ENCODE measurements around the gene CD8B2.

The CD8B2 gene

DNA sequence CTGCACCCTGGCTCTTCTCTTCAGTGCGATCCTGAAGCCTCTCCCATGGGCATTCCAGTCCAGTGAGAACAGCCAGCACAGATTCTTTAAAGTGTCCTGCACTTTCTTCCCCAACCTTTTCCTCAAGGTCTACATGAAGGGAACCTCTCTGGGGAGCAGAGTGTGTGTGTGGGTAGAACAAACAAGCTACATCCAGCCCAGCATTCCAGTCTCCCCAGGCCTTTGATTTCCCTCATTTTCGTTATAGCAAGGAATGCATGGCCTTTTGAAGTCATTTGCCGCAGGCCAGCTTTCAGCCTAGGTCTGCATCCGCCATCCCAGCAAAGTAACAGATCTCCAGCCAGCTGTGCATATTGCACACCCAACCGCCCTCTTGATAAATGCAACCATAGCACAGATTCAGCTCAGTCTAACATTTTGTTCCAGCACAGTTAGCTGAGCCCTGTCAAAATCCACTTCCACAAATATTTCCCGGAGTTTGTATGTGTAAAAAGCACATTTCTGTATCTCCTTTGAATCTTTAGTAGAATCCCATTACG, 44.6 kb downstream of the CD8B2 start:
- Histone ChIP-seq H3K36me3 (ENCODE audit: control insufficient read depth in 5 of 5, insufficient read depth in 5 of 5, low read length in 5 of 5) (no peaks in the 10 kb centered on the region), H3K27ac (ENCODE audit: low read depth, low read length) (no peak overlapping the region), H3K9me3 (ENCODE audit: control insufficient read depth in 5 of 5, low read length in 5 of 5) (no peaks in the 10 kb centered on the region), H3K9ac (ENCODE audit: low read length in 5 of 5) (no peak overlapping the region), H3K4me3 (ENCODE audit: low read depth in 1 of 5, low read length in 5 of 5) (no peak overlapping the region), H3K4me1 (ENCODE audit: control insufficient read depth in 5 of 5, insufficient read depth in 5 of 5, low read length in 5 of 5) (peaks cover 0 to 4% (median 0%) of the 10 kb centered on the region in 5 donors), H3K27me3 (ENCODE audit: control insufficient read depth in 5 of 5, insufficient read depth in 4 of 5, low read length in 5 of 5) (peaks cover 0 to 5% (median 3%) of the 10 kb centered on the region in 5 donors)

DNA sequence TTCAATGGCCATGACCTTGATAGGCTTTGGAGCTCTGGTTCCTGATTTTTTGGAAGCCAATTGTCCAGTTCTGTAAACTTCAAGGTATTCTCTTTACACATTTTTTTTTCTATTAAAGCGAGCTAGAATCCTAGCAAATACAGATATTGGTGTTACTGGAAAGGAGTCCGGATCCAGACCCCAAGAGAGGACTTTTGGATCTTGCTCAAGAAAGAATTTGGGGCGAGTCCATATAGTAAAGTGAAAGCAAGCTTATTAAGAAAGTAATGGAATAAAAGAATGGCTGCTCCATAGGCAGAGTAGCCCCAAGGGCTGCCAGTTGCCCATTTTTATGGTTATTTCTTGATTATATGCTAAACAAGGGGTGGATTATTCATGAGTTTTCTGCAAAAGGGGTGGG, 45.1 kb downstream of the CD8B2 start:
- Histone ChIP-seq H3K4me1 (ENCODE audit: control insufficient read depth in 5 of 5, insufficient read depth in 5 of 5, low read length in 5 of 5) (peaks cover 0 to 4% (median 0%) of the 10 kb centered on the region in 5 donors), H3K27ac (ENCODE audit: low read depth, low read length) (no peak overlapping the region), H3K4me3 (ENCODE audit: low read depth in 1 of 5, low read length in 5 of 5) (no peak overlapping the region), H3K9ac (ENCODE audit: low read length in 5 of 5) (no peak overlapping the region), H3K27me3 (ENCODE audit: control insufficient read depth in 5 of 5, insufficient read depth in 4 of 5, low read length in 5 of 5) (peaks cover 0 to 5% (median 3%) of the 10 kb centered on the region in 5 donors), H3K36me3 (ENCODE audit: control insufficient read depth in 5 of 5, insufficient read depth in 5 of 5, low read length in 5 of 5) (no peaks in the 10 kb centered on the region), H3K9me3 (ENCODE audit: control insufficient read depth in 5 of 5, low read length in 5 of 5) (no peaks in the 10 kb centered on the region)

DNA sequence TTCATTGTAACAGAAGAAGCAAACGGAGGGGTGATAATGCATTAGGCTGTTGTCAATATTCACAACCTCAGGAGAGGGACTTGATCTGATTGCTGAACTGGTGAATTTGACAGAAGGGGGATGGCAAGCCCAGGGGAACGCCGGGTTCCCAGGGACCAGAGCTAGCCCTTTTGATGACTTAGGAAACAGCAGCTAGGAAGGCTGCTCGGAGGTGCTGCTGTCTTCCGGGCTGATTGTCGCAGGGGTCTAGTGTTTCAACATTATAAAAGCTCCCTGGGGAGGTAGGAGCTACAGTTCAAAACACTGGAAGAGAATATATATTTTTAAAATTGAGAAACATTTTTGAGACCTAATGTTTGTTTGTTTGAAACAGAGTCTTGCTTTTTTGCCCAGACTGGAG, 47.3 kb downstream of the CD8B2 start:
- Histone ChIP-seq H3K27ac (ENCODE audit: low read depth, low read length) (no peak overlapping the region), H3K4me1 (ENCODE audit: control insufficient read depth in 5 of 5, insufficient read depth in 5 of 5, low read length in 5 of 5) (peaks cover 0 to 2% (median 0%) of the 10 kb centered on the region in 5 donors), H3K36me3 (ENCODE audit: control insufficient read depth in 5 of 5, insufficient read depth in 5 of 5, low read length in 5 of 5) (no peaks in the 10 kb centered on the region), H3K9ac (ENCODE audit: low read length in 5 of 5) (no peak overlapping the region), H3K4me3 (ENCODE audit: low read depth in 1 of 5, low read length in 5 of 5) (no peak overlapping the region), H3K27me3 (ENCODE audit: control insufficient read depth in 5 of 5, insufficient read depth in 4 of 5, low read length in 5 of 5) (peaks cover 0 to 7% (median 3%) of the 10 kb centered on the region in 5 donors), H3K9me3 (ENCODE audit: control insufficient read depth in 5 of 5, low read length in 5 of 5) (no peaks in the 10 kb centered on the region)

DNA sequence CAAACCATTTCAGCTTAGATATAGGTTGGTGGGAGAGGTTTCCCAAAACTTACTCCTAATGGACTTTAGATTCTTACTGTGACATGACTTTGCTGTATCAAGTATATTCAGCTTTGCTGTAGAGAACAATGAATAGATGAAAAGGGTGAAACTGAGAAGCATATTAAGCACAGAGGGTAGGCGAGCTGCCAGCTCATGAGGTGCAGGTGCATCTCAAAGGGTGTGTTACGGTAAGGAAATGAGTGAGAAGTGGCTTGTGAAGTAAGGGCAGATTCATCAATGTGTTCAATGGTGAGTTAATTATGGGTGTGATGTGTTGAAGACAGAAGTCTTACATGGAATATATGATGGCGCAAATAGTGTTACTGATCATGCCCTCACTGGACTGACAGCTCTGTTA, 49.3 kb downstream of the CD8B2 start:
- H3K9ac ChIP-seq (ENCODE audit: low read length in 5 of 5): no peak overlapping the region
- no peaks in the 10 kb centered on the region for H3K36me3 ChIP-seq (ENCODE audit: control insufficient read depth in 5 of 5, insufficient read depth in 5 of 5, low read length in 5 of 5)
- peaks cover 0 to 2% (median 0%) of the 10 kb centered on the region in 5 donors for H3K4me1 ChIP-seq (ENCODE audit: control insufficient read depth in 5 of 5, insufficient read depth in 5 of 5, low read length in 5 of 5)
- H3K4me3 ChIP-seq (ENCODE audit: low read depth in 1 of 5, low read length in 5 of 5): no peak overlapping the region
- H3K27ac ChIP-seq (ENCODE audit: low read depth, low read length): no peak overlapping the region
- no peaks in the 10 kb centered on the region for H3K9me3 ChIP-seq (ENCODE audit: control insufficient read depth in 5 of 5, low read length in 5 of 5)
- H3K27me3 ChIP-seq (ENCODE audit: control insufficient read depth in 5 of 5, insufficient read depth in 4 of 5, low read length in 5 of 5): peaks cover 0 to 7% (median 3%) of the 10 kb centered on the region in 5 donors

DNA sequence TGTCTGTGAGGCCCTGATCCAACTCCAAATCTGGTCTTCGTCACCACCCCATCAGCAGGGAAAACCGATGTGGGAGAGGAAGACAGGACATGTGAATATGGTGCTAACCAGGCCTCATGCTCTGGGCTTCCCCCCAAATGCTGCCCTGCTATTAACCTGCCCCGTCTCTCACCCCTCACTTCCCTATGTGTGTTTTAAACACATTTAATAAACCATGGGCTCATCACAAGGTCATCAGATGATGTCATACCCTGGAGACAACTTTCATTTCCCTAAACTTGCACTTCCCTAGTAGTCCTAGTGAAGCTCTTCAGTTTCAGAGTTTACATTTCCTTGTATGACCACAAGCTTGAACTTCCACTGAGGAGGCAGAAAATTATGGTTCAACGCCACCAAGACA, 49.9 kb downstream of the CD8B2 start:
- peaks cover 0 to 7% (median 3%) of the 10 kb centered on the region in 5 donors for H3K27me3 ChIP-seq (ENCODE audit: control insufficient read depth in 5 of 5, insufficient read depth in 4 of 5, low read length in 5 of 5)
- H3K9ac ChIP-seq (ENCODE audit: low read length in 5 of 5): no peak overlapping the region
- H3K4me3 ChIP-seq (ENCODE audit: low read depth in 1 of 5, low read length in 5 of 5): no peak overlapping the region
- no peaks in the 10 kb centered on the region for H3K9me3 ChIP-seq (ENCODE audit: control insufficient read depth in 5 of 5, low read length in 5 of 5)
- H3K36me3 ChIP-seq (ENCODE audit: control insufficient read depth in 5 of 5, insufficient read depth in 5 of 5, low read length in 5 of 5): no peaks in the 10 kb centered on the region
- no peak overlapping the region for H3K27ac ChIP-seq (ENCODE audit: low read depth, low read length)
- peaks cover 0 to 2% (median 0%) of the 10 kb centered on the region in 5 donors for H3K4me1 ChIP-seq (ENCODE audit: control insufficient read depth in 5 of 5, insufficient read depth in 5 of 5, low read length in 5 of 5)

DNA sequence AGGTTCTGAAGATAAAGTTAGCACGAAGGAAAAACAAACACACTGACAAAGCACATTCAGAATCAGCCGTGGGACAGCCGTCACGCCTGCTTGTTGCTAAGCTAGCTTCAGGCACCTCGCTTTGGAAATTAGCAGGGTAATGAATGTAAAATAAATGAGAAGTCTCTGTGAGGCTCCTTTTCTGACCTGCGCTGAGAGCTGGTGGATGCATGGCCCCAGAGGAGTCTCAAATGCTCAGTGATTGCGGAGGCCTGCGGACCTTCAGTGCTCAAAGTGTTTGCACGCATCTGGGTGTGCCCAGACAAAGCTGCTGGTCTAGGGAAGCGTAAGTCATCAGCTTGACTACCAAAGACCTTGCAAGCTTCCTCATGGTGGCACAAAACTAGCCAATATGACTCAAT, 50.6 kb downstream of the CD8B2 start:
- Histone ChIP-seq H3K27ac (ENCODE audit: low read depth, low read length) (no peak overlapping the region), H3K9me3 (ENCODE audit: control insufficient read depth in 5 of 5, low read length in 5 of 5) (no peaks in the 10 kb centered on the region), H3K27me3 (ENCODE audit: control insufficient read depth in 5 of 5, insufficient read depth in 4 of 5, low read length in 5 of 5) (peaks cover 0 to 7% (median 3%) of the 10 kb centered on the region in 5 donors), H3K4me3 (ENCODE audit: low read depth in 1 of 5, low read length in 5 of 5) (no peak overlapping the region), H3K36me3 (ENCODE audit: control insufficient read depth in 5 of 5, insufficient read depth in 5 of 5, low read length in 5 of 5) (no peaks in the 10 kb centered on the region), H3K4me1 (ENCODE audit: control insufficient read depth in 5 of 5, insufficient read depth in 5 of 5, low read length in 5 of 5) (peaks cover 0 to 2% (median 0%) of the 10 kb centered on the region in 5 donors), H3K9ac (ENCODE audit: low read length in 5 of 5) (no peak overlapping the region)

DNA sequence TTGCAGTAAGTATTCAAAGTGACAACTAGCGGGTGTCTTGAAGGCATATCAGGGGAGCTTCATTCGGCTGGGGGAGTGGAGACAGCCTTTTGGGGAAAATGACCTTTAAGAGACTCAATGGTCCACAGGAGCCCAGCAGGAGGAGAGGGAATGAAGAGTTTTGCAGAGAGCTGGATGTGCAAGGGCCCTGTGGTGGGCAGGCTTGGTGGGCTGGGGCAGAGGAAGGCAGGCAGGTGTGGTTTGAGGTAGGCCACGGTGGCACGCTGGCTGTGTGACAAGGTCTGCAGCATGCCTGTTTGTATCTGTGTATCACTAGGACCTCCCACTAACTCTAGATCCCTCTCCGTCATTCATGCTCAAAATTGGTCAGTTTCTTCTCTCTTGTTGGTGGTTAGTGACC, 53.7 kb downstream of the CD8B2 start:
- Histone ChIP-seq H3K4me1 (ENCODE audit: control insufficient read depth in 5 of 5, insufficient read depth in 5 of 5, low read length in 5 of 5) (peaks cover 0 to 4% (median 3%) of the 10 kb centered on the region in 5 donors), H3K4me3 (ENCODE audit: low read depth in 1 of 5, low read length in 5 of 5) (no peak overlapping the region), H3K27me3 (ENCODE audit: control insufficient read depth in 5 of 5, insufficient read depth in 4 of 5, low read length in 5 of 5) (peaks cover 0 to 9% (median 5%) of the 10 kb centered on the region in 5 donors), H3K27ac (ENCODE audit: low read depth, low read length) (no peak overlapping the region), H3K36me3 (ENCODE audit: control insufficient read depth in 5 of 5, insufficient read depth in 5 of 5, low read length in 5 of 5) (no peaks in the 10 kb centered on the region), H3K9me3 (ENCODE audit: control insufficient read depth in 5 of 5, low read length in 5 of 5) (no peaks in the 10 kb centered on the region), H3K9ac (ENCODE audit: low read length in 5 of 5) (no peak overlapping the region)

DNA sequence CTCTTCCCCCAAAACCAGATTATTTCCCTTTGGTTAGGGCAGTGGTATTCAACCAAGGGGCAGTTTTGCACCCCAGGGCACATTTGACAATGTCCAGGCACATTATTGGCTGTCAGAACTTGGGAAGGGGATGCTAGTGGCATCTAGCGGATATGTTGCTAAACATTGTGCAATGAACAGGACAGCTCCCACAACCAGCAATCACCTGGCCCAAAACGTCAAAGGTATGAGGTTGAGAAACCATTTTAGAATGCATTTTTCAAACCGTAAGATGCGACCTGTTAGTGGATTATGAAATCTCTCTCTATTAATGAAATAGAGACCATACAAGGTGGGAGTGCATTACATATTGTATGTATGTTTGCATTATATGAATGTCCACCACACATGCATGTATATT, 54.2 kb downstream of the CD8B2 start:
- peaks cover 0 to 4% (median 3%) of the 10 kb centered on the region in 5 donors for H3K4me1 ChIP-seq (ENCODE audit: control insufficient read depth in 5 of 5, insufficient read depth in 5 of 5, low read length in 5 of 5)
- H3K27me3 ChIP-seq (ENCODE audit: control insufficient read depth in 5 of 5, insufficient read depth in 4 of 5, low read length in 5 of 5): peaks cover 0 to 9% (median 5%) of the 10 kb centered on the region in 5 donors
- H3K4me3 ChIP-seq (ENCODE audit: low read depth in 1 of 5, low read length in 5 of 5): no peak overlapping the region
- H3K9me3 ChIP-seq (ENCODE audit: control insufficient read depth in 5 of 5, low read length in 5 of 5): no peaks in the 10 kb centered on the region
- H3K36me3 ChIP-seq (ENCODE audit: control insufficient read depth in 5 of 5, insufficient read depth in 5 of 5, low read length in 5 of 5): no peaks in the 10 kb centered on the region
- H3K27ac ChIP-seq (ENCODE audit: low read depth, low read length): no peak overlapping the region
- no peak overlapping the region for H3K9ac ChIP-seq (ENCODE audit: low read length in 5 of 5)

DNA sequence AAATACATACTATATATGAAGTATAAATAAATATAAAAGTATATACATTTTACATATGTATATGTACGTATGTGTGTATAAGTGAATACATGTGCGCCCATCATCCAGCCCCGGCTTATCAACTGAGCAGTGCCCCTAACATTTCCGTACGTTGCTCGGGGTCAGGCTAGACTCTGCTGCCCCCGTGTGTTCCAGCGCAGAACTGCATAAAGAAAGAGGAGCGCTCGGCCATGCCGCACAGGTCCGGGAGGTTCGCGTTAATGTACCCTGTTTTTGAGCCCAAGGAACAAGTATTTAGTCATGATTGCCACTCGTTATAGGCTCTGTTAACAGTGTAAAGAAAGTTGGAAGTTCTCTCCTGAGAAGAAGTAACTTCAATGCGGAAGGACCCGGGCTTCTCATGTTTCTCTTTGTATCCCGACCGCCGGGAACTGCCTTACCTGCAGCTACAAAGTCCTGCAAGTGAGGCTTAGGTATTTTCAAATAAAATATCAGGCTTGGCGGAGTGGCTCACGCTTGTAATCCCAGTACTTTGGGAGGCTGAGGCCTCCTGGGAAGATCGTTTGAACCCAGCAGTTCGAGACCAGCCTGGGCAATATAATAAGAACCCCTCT, 55.7 kb downstream of the CD8B2 start:
- peak overlapping the region in 3 of 5 donors; percentile 8 to 45 (median 44) for H3K4me3 ChIP-seq (ENCODE audit: low read depth in 1 of 5, low read length in 5 of 5)
- no peaks in the 10 kb centered on the region for H3K36me3 ChIP-seq (ENCODE audit: control insufficient read depth in 5 of 5, insufficient read depth in 5 of 5, low read length in 5 of 5)
- H3K27ac ChIP-seq (ENCODE audit: low read depth, low read length): no peak overlapping the region
- H3K4me1 ChIP-seq (ENCODE audit: control insufficient read depth in 5 of 5, insufficient read depth in 5 of 5, low read length in 5 of 5): peaks cover 0 to 10% (median 7%) of the 10 kb centered on the region in 5 donors
- H3K9ac ChIP-seq (ENCODE audit: low read length in 5 of 5): peak overlapping the region in 2 of 5 donors; percentile 14 to 51
- no peaks in the 10 kb centered on the region for H3K9me3 ChIP-seq (ENCODE audit: control insufficient read depth in 5 of 5, low read length in 5 of 5)
- peaks cover 0 to 9% (median 5%) of the 10 kb centered on the region in 5 donors for H3K27me3 ChIP-seq (ENCODE audit: control insufficient read depth in 5 of 5, insufficient read depth in 4 of 5, low read length in 5 of 5)

DNA sequence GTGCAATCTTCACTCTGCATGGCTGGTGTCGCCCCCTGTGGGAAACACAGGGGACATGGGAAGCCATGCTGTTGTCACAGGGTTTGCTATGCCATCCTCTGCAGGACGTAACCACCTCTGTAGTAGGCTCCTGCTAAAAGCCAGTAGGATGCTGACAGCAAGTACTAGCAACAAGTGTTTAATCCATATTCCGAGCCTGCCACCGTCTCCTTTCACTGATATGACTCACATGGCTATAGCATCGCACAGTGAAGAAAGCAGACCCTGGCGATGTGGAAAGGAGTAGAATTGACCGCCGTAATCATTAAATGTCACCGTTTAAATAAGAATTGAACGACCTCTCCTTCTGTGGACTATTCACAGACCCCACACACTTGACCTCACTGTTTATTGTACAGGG, 57.8 kb downstream of the CD8B2 start:
- H3K4me1 ChIP-seq (ENCODE audit: control insufficient read depth in 5 of 5, insufficient read depth in 5 of 5, low read length in 5 of 5): peaks cover 0 to 10% (median 7%) of the 10 kb centered on the region in 5 donors
- peaks cover 0 to 9% (median 5%) of the 10 kb centered on the region in 5 donors for H3K27me3 ChIP-seq (ENCODE audit: control insufficient read depth in 5 of 5, insufficient read depth in 4 of 5, low read length in 5 of 5)
- no peak overlapping the region for H3K9ac ChIP-seq (ENCODE audit: low read length in 5 of 5)
- H3K36me3 ChIP-seq (ENCODE audit: control insufficient read depth in 5 of 5, insufficient read depth in 5 of 5, low read length in 5 of 5): no peaks in the 10 kb centered on the region
- H3K9me3 ChIP-seq (ENCODE audit: control insufficient read depth in 5 of 5, low read length in 5 of 5): no peaks in the 10 kb centered on the region
- H3K4me3 ChIP-seq (ENCODE audit: low read depth in 1 of 5, low read length in 5 of 5): no peak overlapping the region
- no peak overlapping the region for H3K27ac ChIP-seq (ENCODE audit: low read depth, low read length)

Measured in subcutaneous abdominal adipose tissue (tissue), 5 donors.